GM21529 (cell line): Measurements from ENCODE around the gene TRAF3.

Source experiments
- ATAC-seq: cut with Tn5 transposase; IDR thresholded peaks from one replicate; pipeline ENCODE4 v1.9.1; 2021; ENCODE audit not compliant: unreplicated experiment

TRAF3 gene

DNA sequence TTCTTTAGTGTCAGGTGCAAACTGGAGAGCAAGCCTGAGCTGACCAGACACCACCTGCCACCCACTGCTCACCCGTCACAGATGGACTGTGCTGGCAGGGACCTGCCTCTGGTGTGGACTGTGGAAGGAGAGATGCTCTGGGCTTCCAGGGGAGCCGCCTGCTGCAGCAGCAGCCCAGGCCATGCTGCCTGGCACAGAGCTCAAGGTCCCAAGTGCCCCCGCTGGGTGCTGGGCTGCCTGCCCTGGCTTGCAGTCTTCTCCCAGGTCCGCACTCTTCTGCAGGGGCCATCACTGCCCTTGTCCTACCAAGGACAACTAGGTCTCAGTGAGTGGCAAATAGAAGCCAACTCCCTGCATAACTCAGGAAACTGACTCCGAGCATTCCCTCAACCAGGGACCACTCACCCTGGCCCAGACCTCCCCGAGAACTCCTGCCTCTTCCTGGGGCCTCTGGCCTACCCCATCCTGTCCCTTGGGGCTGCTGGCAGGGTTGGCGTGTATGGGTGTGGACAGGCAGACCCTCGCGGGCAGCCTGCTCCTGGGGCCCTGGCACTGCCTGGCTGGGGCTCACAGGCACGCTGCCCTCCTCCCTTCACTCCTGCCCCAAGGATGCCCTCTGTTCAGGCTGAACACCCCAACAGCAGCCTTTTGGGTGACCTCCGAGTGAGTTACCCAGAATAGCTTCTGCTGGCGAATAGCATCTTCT, 154.5 kb downstream of the TRAF3 start:
- ATAC-seq: no peak

DNA sequence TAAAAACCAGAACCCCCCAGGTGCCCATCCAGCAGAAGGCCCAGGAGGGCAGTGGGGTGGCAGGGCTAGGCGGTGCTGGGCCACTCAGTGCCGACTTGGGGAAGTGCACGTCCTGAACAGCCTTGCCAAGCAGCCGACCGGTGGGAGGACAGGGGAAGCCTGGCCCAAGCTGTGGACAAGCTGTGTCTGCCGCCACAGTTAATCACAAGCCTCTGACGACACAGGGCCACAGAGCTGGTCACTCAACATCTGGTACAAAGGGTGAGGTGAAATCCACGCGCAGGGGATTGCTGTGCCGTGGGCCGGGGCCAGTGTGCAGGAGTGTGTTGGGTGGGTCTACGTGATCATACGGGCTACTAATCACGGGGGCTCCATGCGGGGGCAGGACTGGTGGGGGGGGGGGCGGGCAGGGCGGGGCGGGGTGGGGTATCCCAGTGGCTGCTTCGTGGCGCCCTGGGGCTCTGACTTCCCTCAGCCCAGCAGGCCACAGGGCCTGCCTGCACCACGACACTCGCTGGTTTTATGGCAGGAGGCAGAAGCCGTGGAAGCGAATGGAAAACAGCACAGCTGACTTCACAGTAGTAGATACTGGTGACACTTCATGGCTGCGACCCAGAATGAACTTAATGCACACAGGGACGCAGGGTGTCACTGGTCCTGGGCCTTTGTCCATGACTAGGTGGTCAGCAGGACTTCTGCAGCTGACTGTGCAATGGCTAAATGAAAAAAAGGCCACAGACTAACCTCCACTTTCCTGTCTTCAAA, 155.4 kb downstream of the TRAF3 start:
- ATAC-seq: no peak

DNA sequence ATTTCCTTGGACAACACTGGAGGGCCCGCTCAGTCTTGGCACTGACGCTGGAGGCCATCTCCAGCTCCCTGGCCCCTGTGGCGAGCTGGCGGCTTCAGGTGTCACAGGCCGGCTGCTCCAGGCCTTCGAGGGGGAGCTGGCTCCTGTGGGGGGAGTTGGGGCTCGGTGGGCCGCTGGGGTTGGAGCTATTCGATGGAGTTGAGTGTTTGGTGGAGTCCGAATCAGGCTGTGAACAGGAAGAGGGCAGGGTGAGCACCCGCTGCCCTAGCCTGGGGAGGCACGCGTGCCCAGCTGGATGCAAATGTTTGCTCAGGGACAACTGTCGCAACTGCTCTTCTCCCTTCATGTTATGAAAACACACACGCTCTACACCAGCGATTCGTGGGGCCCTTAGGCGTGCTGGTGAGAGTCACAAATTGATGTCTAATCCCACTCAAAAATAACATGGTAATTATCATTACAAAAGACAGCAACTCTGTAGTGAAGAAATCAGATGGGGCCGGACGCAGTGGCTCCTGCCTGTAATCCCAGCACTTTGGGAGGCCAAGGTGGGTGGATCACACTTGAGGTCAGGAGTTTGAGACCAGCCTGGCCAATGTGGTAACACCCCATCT, 156.5 kb downstream of the TRAF3 start:
- ATAC-seq: no peak

DNA sequence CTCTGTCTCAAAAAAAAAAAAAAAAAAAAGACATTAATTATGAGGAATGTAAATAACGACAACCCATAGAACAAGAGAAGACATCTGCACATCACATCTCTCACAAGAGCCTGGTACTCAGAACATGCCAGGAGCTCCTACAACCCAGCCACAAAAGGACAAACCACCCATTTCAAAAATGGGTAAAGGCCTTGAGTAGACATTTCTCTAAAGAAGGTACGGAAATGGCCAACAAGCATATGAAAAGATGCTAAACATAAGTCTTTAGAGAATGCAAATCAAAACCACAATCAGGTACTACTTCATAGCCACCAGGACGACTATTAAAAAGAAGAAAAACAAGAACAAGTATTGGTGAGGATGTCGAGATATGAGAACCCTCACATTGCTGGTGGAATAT, 158.5 kb downstream of the TRAF3 start:
- ATAC-seq: no peak

DNA sequence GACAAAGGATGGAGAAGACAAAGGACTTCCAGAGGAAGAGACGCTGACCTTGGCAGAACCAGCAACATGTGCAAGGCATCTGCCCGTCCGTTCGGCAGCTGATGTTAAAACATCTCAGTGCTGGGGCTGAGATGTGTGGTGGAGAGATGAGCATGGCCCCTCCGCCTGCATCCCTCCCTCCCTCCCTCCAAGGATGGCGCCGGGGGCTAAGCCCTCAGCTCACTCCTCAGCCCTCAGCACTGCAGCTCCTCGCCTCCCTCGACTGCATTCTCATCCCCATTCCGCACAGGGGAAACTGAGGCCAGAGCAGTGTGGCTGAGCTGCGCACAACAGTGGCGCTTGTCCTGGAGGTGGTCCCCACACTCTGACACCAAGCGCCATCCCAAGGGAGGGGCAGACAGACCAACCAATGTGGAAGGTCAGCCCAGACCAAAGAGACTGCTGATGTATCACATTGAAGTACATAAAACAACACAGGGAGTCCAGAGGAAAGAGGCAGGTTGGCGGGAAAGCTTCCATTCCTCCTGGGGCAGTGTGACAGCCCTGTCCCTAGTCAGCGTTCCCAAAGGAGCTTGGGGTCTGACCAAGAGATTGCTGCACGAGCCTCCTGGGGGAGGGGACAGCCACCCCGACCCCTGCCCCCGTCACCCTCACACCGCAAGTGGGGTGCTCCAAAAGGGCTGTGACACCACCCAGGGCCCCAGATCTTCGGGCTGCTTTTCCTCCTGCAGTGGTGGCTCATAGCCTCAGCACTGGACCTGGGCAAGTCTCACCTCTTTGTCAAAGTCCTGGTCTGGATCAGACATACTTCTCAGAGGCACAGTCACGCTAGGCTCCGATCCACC, 160.3 kb downstream of the TRAF3 start:
- ATAC-seq: no peak

DNA sequence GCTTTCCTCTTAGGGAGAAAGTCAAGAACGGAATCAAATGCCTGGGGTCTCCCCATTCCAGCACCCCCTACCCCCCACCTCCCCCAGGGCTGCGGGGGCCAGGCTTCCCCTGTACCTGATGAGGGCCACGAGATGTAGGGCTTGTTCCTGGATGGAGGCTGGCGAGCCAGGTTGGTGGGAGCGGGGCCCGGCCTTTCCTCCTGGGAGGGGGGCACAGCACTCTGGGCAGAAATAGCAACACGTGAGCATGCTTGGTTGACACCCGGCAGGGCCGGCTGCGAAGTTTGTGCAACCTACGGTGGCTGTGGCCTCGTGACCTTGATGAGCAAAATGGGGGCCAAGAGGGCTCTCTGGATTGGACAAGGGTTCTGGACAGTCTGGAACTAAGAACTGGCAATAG, 160.9 kb downstream of the TRAF3 start:
- no peak for ATAC-seq

DNA sequence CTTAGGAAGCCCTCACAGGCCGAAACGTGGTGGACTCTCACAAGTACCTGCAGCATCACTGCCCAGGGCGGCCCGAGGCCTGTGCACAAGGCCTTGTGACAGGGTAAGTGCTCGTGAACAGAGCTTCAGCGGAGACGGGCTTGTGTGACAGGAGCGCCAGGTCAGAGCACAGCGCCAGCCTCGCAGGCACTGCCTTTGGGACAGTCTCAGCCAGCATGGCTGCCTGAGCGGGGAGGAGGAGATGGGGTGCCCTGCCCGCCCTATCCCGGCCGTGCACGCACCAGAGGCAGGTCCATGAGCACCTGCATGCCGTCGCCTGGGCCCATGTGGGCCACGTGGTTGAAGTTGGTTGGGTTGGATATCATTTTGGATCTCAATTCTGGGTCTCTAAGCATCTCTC, 162.1 kb downstream of the TRAF3 start:
- ATAC-seq: no peak

DNA sequence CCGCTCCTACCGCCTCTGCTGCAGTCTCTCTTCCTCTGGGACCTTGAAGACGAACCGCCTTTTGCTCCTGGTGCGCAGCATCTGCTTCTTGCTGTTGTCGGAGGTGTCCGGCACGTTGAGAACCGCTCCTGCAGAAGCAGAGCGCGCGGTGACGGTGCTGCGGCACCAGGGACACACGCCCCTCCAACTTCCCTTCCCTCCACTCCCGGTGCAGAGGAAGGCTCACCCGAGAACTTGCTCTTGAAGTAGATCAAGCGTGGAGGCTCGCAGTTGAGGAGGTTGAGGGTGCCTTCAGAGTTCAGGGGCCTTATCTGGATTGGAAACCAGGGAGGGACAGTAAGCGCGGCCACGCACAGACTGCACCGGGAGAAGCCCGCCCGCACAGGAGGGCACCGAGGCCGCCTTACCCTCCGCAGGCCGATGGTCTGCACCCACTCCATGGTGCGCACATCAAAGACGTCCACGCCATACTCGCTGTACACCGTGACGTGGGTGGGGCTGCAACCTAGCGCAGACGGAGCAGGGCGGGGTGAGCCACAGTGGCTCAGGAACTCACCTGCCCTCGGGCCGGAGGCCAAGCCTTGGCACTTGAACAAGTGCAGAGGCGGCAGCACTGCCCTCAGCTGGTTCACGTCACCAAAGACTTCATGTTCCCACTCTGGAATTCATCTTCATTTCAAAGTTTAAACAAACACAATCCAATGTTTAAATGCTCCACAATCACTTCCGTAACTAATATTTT, 162.7 kb downstream of the TRAF3 start:
- ATAC-seq: no peak

DNA sequence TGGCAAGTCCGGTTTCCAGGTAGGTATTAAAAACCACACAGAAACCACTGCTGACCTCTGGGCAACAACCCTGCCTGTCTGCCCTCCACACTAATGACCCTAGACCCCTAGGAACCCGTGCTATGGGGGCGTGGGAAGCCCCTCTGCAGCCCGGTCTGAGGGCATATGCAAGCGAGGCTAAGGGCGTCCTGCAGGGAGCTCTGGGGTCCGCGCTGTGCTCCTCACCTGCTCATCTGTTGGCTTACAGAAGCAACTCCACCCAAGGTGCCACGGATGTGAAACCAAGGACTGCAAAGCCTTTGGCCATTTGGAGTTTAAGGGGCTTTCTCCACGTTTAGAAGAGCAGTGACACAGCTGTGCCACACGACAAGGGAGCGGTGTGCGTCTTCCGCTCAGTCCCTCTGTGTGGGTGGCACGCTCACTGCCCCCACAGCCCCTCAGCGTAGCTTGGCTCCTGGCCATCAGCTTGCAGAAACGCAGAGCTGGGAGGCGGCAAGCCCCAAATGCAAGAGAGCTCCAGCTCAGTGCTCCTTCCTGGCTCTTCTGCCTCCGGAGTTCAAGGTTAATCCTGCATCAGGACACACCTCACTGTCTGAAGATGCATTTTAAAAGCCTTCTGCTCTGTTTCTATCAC, 163.6 kb downstream of the TRAF3 start:
- no peak for ATAC-seq

DNA sequence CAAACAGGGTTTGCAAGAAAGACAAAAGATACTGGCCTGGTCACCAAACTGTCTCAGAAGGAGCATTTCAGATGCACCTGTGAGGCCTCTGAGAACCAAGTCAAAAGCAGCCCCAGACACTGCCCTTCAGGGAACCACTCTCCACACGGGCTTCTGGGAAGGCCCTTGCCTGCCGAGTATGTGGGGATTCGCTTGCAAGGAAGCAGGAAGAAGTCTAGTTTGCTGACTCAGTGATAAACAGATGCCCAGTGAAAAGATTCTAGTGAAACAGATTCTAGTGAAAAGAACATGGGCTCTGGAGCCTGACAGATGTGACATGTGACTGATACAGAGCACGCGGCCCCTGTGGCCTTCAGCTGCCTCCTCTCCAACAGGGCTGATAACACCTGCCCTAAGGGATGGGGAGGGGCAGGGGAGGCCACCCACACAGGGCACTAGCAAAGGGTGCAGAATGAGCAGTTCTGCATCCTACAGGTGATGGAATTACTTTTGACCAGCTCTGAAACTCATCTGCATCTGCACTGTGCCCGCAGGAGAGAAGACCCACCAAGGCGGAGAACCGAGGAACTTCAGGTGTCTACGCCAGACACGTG, 164.3 kb downstream of the TRAF3 start:
- no peak for ATAC-seq

DNA sequence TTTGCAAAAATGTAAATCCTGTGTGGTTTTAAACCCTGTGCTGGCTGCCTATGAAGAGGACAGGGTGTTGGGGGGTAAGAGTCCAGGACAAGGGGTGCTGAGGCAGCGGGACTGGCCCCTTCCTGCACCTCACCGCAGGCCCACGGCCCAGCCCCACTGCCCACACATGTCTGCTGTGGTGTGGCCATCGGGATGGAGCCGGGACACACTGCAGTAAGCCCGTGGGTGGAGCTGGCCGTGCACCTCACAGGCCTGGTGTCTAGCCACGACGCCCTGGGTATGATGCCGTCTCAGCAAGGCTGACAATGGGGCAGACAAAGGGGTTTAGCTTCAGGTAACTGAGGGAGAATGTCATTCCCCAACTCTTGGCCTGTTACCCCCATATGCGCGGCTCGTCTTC, 164.8 kb downstream of the TRAF3 start:
- ATAC-seq: no peak

DNA sequence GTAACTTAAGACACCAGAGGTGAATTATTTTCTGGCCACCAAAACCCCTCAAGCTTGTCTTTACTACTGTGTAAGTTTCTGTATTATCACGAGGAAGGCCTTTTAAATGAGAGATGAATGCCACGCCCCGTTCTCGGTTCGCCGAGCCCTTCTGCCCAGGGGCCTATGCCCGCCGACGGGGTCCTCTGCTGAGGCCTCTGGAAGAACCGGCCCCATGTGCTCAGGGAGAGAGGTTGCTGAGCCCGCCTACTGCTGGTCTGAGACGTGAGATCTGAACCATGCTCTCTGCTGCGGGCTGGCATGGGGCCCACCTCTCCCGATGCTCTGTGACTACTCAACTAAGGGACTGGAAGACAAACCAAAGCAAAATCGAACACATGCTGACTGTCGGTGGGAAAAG, 166.2 kb downstream of the TRAF3 start:
- ATAC-seq: no peak

DNA sequence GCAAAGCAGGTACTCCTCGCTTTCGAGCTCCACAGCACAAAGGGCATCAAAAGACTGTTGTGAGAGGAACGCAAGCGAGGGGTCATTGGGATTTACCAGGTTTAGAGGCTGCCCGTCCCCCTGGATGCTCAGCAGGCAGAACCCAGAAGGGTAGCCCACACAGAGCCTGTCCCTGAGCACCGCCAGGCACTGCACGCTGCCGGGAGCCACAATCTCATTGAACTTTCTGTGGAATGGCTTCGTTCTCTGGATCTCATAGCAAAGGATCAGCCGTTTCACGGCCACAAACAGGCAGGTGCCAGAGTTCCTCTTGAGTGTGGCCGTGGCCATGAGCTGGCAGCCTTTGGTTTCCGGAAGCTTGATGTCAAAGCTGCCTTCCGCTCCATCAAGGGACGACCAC, 166.7 kb downstream of the TRAF3 start:
- no peak for ATAC-seq

DNA sequence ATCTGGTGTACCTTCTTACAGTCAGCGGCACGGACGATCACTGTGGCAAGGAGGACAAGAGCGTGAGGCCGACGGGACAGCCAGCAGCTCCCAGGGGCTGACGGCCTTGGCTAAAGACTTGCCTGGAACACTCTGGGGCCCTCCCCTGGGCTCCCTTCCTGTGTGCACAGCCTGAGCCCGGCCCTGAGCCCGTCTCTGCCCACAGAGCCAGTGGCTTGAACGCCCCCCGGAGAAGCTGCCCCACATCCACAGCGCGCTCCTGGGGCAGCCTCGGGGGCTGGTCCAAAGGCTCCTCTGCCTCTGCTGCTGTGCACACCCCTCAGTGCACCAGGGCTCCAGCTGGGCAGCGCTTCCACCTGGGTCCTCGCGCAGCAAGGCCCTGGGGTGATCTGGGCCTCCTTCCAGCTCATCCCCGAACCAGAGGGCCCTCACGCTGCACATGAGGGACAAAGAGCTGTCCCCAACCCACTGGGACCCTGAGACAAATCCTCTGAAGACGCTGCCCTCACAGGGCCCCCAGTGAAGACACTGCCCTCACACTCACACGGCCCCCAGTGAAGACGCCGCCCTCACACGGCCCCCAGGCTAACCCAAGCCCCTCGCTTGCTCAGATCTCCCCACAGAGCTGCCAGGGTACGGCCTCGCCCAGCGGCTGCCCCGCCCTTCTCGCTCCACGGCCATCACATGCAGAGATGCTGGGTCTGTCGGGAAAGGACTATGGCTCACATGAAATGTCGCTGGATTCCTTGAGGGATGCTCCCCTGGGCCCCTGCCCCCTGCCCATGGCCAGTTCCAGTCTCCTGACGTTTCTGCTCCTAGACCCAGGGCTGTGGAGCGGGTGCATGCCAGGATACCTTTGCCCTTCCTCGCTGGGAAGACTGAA, 167.4 kb downstream of the TRAF3 start:
- no peak for ATAC-seq

DNA sequence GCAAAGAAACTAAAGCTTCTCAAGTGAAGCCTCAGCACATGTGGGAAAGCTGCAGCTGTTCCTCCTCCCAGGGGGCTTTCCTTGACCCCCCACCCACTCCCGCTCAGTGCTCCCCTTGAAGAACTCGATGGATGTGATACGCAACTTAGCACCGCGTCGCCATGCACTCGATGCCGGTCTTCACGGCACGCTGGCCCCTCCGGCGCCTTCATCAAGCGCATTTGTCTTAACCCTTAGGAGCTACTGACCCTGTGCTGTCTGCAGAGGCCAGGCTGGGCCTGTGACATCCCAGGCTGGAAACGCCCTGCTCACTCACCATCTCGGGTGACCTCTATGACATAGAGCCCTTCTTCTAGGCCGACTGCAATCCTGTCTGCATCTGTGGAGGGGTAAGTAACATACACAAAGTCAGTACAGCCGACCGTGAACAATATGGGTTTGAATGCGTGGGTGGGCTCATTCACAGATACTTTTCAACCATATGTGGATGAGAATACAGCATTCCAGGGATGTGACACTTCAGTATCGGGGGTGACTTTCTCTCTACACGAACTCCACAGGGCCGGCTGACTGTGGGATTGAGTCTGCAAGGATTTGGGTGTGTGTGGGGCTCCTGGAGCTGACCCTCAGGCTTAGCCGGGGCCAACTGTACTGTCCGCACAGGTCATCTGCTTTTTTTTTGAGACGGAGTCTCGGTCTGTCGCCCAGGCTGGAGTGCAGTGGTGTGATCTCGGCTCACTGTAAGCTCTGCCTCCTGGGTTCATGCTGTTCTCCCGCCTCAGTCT, 168.3 kb downstream of the TRAF3 start:
- no peak for ATAC-seq

DNA sequence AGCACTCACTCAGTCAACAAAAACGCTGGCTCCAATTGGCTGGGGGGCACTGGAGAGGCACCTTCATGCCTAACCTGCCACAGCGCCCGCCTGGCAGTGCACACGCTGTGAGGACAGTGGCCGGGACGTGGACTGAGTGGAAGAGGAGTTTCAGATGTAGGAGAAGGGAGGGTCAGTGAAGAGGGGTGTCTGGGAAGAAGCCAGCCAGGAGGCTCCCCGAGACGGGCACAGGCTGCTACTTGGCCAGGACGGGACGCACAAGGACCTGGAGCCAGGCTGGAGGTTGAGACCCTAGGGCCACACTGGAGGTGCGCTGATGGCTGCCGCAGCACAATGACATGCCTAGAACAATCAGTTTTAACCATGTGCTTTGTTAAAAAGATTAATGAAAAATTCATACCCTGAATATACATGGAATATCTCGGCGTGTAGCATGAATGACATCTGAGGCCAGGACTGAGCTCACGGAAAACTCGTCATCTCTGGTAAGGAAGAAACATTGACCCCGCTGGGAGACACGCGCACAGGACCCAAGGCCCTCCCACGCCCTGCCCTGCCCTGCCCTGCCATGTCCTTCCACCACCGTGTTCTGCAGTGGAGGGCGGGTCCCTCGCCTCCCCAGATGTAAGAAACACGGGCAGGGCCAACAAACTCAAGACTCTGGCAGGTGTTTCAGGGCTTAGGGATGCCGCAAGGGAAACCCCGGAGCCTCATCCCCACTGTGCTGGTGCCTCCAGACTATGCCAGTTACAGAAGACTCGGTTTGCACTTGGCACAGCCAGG, 170.3 kb downstream of the TRAF3 start:
- ATAC-seq: no peak

DNA sequence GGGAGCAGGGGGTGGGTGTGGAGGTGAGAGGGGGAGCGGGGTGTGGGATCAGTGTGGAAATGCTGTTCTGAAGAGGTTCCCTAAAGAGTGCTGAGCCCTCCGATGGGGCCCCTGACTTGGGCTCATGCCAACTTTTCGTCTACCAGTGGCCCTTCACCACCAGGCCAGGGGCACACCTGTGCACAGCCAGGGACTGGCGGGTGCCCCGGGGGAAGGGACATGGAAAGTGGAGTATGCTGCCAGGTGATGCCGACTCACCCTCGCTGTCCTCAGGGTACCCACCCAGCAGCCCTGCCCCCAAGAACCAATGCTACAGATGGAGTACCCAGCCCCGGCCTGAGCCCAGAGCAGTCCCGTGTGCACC, 171.4 kb downstream of the TRAF3 start:
- ATAC-seq: no peak
